ENCODE results near the gene OR4F6.

DNA sequence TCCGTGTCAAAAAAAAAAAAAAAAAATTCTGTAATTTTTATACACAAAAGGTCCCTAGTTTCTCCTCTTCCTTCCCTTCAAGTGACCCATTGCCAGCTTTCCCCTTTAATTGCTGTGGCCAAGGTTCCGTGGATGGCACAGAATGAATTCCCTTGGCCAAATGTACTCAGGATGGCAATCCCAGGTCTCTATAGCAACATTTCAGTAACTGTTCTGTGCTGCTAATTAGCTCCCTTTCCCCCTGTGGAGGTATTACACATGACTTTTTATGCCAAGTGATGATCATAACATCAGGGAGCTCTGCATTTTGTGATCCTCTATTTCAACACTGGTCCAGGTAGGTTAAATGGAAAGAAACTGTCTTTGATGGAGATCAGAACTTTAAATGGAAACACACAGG, at the start of gene OR4F6:
- TF ChIP-seq, protein P1, sequence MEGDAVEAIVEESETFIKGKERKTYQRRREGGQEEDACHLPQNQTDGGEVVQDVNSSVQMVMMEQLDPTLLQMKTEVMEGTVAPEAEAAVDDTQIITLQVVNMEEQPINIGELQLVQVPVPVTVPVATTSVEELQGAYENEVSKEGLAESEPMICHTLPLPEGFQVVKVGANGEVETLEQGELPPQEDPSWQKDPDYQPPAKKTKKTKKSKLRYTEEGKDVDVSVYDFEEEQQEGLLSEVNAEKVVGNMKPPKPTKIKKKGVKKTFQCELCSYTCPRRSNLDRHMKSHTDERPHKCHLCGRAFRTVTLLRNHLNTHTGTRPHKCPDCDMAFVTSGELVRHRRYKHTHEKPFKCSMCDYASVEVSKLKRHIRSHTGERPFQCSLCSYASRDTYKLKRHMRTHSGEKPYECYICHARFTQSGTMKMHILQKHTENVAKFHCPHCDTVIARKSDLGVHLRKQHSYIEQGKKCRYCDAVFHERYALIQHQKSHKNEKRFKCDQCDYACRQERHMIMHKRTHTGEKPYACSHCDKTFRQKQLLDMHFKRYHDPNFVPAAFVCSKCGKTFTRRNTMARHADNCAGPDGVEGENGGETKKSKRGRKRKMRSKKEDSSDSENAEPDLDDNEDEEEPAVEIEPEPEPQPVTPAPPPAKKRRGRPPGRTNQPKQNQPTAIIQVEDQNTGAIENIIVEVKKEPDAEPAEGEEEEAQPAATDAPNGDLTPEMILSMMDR (IDR thresholded peaks at IDR 0.05; ENCODE audit: low read length): no peak
- TF ChIP-seq EZH2 (optimal IDR thresholded peaks at IDR 0.05; ENCODE audit: low read depth, low read length): no peak
- no peak for TF ChIP-seq EZH2phosphoT487 (IDR thresholded peaks at IDR 0.05; ENCODE audit: low read length)
